Thoracic aorta (tissue), 2 donors: Measurements from ENCODE around the gene DAND5. TPM values are rescaled to one million over a fixed set of nuclear protein-coding genes. Genes with fewer than 3 reads are reported as not detected.

Experiments used
- ATAC-seq: fragments of 150-250 bp; one replicate; pipeline ENCODE4 v1.8.0; 2017; ENCODE audit warnings: low read depth; ENCODE audit not compliant: insufficient number of reproducible peaks, low FRiP score
- DNase-seq: peaks from one replicate; pipeline ENCODE4 v3.0.0-alpha.2; 2020; ENCODE audit warnings: low spot score
- H3K27ac ChIP-seq, 2 donors: fragments of 200-600 bp; sonication (generic); 1 replicate in 1 of 2; 2 replicates in 1 of 2; pipeline ENCODE4 v1.5.1; 2016; ENCODE audit warnings: mild to moderate bottlenecking in 2 of 2, moderate library complexity in 2 of 2
- H3K27me3 ChIP-seq: fragments of 200-600 bp; sonication (generic); replicated peaks from 2 replicates; pipeline ENCODE4 v1.6.0; 2016; ENCODE audit warnings: mild to moderate bottlenecking; ENCODE audit not compliant: insufficient read depth
- H3K36me3 ChIP-seq: fragments of 200-600 bp; sonication (generic); one replicate; pipeline ENCODE4 v1.5.1; 2016
- H3K4me1 ChIP-seq, 2 donors: fragments of 200-600 bp; sonication (generic); 1 replicate in 1 of 2; 2 replicates in 1 of 2; pipeline versions ENCODE4 v1.5.1 to v1.6.0; 2016; ENCODE audit warnings: low read depth in 2 of 2, mild to moderate bottlenecking in 1 of 2; ENCODE audit not compliant: control insufficient read depth in 1 of 2
- H3K4me3 ChIP-seq: fragments of 200-600 bp; sonication (generic); 2 replicates; pipeline ENCODE4 v1.5.1; 2016; ENCODE audit warnings: mild to moderate bottlenecking
- H3K9me3 ChIP-seq: fragments of 200-600 bp; sonication (generic); 2 replicates; pipeline ENCODE4 v1.5.1; 2016
- total RNA-seq, 2 donors: library from RNA; depleted of rRNA; stranded (reverse); fragments of >200 nt; gene quantifications; one replicate each; pipeline versions ENCODE4 v1.1.0 to v1.2.3, GENCODE V29; 2016
- TF ChIP-seq, protein P1 (sequence below): fragments of 200-600 bp; sonication (generic); IDR thresholded peaks from one replicate; pipeline ENCODE4 v1.5.1; 2019; ENCODE audit warnings: antibody characterized with exemption

DAND5 gene
- total RNA-seq, 2 donors from 2014 or later = not detected

DNA sequence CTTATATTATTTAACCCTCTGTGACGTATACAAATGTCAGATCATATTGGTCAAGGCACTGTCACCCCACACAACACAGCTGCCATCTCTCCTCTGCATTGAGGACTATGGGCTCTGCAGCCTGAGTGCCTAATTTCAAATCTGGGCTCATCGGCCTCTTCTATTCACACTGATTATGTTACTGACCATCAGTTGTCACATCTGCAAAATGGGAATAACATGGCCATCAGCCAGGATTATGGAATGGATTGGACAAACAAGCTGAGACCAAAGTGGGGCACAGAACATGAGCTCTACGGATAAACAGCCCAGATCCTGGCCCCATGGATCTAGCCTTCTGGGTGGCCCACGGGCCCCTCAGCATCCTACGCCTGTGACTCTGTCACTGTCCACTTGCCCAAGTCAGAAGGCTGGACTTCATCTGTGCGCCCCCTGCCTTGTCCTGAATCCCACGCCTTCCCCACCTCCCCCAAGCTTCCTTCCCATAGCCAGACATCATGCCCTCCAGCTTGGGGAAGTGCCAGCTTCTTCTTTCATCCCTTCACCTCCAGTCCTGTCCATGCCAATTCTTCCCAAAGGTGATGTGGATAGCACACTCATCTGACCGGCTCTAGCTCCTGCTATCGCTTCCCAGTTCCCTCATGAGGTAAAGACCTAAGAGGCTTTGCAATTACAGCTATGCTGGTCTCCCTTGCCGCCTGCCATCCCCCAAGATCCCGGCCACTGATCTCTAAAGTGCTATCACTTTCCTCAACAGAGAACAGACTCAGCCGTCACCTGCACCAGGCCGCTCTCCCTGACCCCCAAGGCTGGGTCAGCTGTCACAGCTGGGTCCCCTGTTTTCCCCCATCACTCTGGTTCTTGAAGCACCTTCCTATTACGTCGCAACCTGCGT lies 36.7 kb upstream of the DAND5 start:
- Histone ChIP-seq H3K27ac (peak overlapping the region in 1 of 2 donors; percentile 63), H3K4me3 (peak overlapping the region; percentile 92)
- TF ChIP-seq, protein P1, sequence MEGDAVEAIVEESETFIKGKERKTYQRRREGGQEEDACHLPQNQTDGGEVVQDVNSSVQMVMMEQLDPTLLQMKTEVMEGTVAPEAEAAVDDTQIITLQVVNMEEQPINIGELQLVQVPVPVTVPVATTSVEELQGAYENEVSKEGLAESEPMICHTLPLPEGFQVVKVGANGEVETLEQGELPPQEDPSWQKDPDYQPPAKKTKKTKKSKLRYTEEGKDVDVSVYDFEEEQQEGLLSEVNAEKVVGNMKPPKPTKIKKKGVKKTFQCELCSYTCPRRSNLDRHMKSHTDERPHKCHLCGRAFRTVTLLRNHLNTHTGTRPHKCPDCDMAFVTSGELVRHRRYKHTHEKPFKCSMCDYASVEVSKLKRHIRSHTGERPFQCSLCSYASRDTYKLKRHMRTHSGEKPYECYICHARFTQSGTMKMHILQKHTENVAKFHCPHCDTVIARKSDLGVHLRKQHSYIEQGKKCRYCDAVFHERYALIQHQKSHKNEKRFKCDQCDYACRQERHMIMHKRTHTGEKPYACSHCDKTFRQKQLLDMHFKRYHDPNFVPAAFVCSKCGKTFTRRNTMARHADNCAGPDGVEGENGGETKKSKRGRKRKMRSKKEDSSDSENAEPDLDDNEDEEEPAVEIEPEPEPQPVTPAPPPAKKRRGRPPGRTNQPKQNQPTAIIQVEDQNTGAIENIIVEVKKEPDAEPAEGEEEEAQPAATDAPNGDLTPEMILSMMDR = no peak

DNA sequence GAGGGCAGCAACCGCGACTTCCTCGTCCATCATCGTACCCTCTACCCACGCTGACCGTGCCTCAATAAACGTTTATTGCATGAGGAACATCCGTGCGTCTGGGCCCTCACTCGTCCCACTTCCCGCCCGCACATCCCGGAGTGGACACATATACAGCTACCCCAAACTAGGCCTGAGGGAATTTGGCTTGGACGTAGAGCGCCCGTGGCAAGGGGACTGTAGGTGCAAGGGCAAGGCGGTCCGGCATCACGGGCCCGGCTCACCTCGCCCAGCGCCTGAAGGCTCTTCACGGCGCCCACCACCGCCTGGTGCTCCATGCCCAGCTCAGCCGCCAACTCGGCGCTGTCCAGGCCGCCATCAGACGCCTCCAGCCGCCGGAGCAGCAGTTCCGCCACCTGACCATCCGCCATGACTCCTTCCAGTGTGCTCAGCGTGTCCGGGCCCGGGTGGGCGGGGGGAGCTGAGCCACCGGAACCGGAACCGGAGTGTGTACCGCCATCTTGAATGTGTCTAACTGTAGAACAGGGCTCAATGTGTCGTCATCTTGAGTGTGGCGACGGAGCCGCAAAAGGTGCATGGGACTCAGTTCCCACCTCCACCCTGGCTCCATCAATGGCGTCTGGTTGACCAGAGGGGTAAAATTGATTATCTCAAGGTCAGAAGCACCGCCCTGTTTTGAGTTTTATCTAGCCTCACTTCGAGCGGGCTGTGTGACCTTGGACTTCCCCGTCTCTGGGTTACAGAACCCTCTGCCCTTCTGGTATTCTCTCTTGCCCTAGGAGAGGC lies 35.9 kb upstream of the DAND5 start, which contains the start of gene FARSA:
Gene FARSA (minus strand): TSS at position 425 of the 786 bp plus-strand sequence. CDS start 15 bp downstream, at position 410.
- peaks cover 13 to 22% of the 10 kb centered on the region in 2 donors for H3K4me1 ChIP-seq
- peaks cover 20% of the 10 kb centered on the region for H3K36me3 ChIP-seq
- H3K27ac ChIP-seq = peak within 1 kb of the TSS; percentile 34 to 63
- DNase-seq = peak; percentile 74
- H3K9me3 ChIP-seq = no peaks in the 10 kb centered on the region
- peak; percentile 61 for ATAC-seq
- no peaks in the 10 kb centered on the region for H3K27me3 ChIP-seq
- H3K4me3 ChIP-seq = peak within 1 kb of the TSS; percentile 92
- TF ChIP-seq, protein P1 = no peak

More for the DNA sequence above, 36.7 kb upstream of the DAND5 start:
- ATAC-seq (no peak), DNase-seq (no peak)
- peaks cover 20% of the 10 kb centered on the region for H3K36me3 ChIP-seq
- no peaks in the 10 kb centered on the region for H3K9me3 ChIP-seq
- peaks cover 10 to 18% of the 10 kb centered on the region in 2 donors for H3K4me1 ChIP-seq
- no peaks in the 10 kb centered on the region for H3K27me3 ChIP-seq

DNA sequence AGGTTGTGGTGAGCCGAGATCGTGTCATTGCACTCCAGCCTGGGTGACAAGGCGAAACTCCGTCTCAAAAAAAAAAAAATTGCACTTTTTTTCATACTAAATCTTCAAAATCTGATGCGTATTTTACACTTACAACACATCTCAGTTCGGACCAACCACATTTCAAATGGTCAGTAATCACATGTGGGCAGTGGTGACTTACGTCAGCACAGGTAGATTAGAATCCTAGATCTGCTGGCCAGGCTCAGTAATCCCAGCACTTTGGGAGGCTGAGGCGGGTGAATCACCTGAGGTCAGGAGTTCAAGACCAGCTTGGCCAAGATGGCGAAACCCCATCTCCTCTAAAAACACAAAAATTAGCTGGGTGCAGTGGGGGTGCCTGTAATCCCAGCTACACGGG lies 34.3 kb upstream of the DAND5 start:
- H3K36me3 ChIP-seq = peaks cover 9% of the 10 kb centered on the region
- ATAC-seq (no peak), DNase-seq (no peak)
- H3K4me1 ChIP-seq = peaks cover 19 to 29% of the 10 kb centered on the region in 2 donors
- no peaks in the 10 kb centered on the region for H3K27me3 ChIP-seq
- no peaks in the 10 kb centered on the region for H3K9me3 ChIP-seq
- H3K27ac ChIP-seq = no peak overlapping the region
- H3K4me3 ChIP-seq = no peak overlapping the region
- TF ChIP-seq, protein P1 = no peak

DNA sequence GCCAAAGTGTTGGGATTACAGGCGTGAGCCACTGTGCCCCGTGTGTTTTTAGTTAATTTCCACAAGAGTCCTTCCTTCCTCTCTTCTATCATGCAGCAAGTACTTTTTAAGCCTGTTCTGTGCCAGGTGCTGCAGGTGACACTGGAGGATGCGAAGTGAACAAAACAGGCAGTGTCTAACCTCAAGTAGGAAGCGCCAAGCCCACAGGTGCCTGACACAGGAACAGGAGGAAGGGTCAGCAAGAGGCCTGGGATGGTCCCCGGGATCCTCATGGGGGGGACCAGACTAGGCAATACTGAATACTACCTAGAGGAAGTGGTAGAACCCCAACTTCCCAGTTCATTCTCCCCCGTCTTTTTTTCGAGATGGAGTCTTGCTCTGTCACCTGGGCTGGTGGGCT lies 32.8 kb upstream of the DAND5 start:
- H3K4me1 ChIP-seq = peaks cover 29 to 41% of the 10 kb centered on the region in 2 donors
- DNase-seq (no peak), ATAC-seq (no peak)
- H3K36me3 ChIP-seq = peaks cover 18% of the 10 kb centered on the region
- H3K27ac ChIP-seq = no peak overlapping the region
- no peaks in the 10 kb centered on the region for H3K27me3 ChIP-seq
- no peak overlapping the region for H3K4me3 ChIP-seq
- TF ChIP-seq, protein P1 = no peak
- H3K9me3 ChIP-seq = no peaks in the 10 kb centered on the region
